Caco-2 (cell line): ENCODE data around the gene MAP7. TPM values are rescaled to one million over a fixed set of nuclear protein-coding genes. Genes with fewer than 3 reads are reported as not detected.

Experiments
- BruUV-seq: library from RNA; stranded (reverse); fragments of 400-500 nt; replicated peaks from 2 replicates; lab custom pipeline; 2021; lab: Mats Ljungman, UMichigan
- CTCF ChIA-PET: fragments of 300-600 bp; sonication (Branson Sonifier 250); formaldehyde crosslinking; loops from one replicate; lab custom pipeline; 2022; ENCODE audit warnings: antibody characterized with exemption; lab: Charles Lee
- POLR2A ChIA-PET: fragments of 300-600 bp; sonication (Branson Sonifier 250); formaldehyde crosslinking; loops from one replicate; lab custom pipeline; 2022; ENCODE audit warnings: antibody characterized with exemption; lab: Charles Lee
- DNase-seq, 2 experiments: peaks; one replicate each; pipeline versions ENCODE4 v3.0.0 to v3.0.0-alpha.2; 2020 to 2022
- H3K27me3 ChIP-seq: replicated peaks from 2 replicates; pipeline ENCODE4 v1.6.0; 2011; ENCODE audit warnings: low read length; ENCODE audit not compliant: control insufficient read depth, insufficient read depth
- H3K36me3 ChIP-seq: 2 replicates; pipeline ENCODE4 v1.5.1; 2011; ENCODE audit warnings: low read length; ENCODE audit not compliant: control insufficient read depth, insufficient read depth
- H3K4me1 ChIP-seq: fragments of 250-450 bp; sonication (Bioruptor Pico); 2 replicates; pipeline ENCODE4 v1.5.1; 2020; ENCODE audit warnings: mild to moderate bottlenecking
- H3K4me3 ChIP-seq: 2 replicates; pipeline ENCODE4 v1.5.1; 2011; ENCODE audit warnings: low read depth, mild to moderate bottlenecking, control low read depth, low read length
- H3K9me3 ChIP-seq: fragments of 250-450 bp; sonication (Bioruptor Pico); 2 replicates; pipeline ENCODE4 v1.5.1; 2020; ENCODE audit warnings: mild to moderate bottlenecking, moderate library complexity
- H3K27ac Mint-ChIP-seq: one replicate; pipeline ENCODE4 v1.8.0; 2022; ENCODE audit warnings: mixed read lengths; ENCODE audit not compliant: unreplicated experiment
- H3K27me3 Mint-ChIP-seq: one replicate; pipeline ENCODE4 v1.8.0; 2022; ENCODE audit warnings: mixed read lengths; ENCODE audit not compliant: insufficient read depth, unreplicated experiment
- H3K36me3 Mint-ChIP-seq: one replicate; pipeline ENCODE4 v1.8.0; 2022; ENCODE audit warnings: mild to moderate bottlenecking, mixed read lengths; ENCODE audit not compliant: insufficient read depth, unreplicated experiment
- H3K4me1 Mint-ChIP-seq: one replicate; pipeline ENCODE4 v1.8.0; 2022; ENCODE audit warnings: low read depth, mixed read lengths; ENCODE audit not compliant: unreplicated experiment
- H3K4me3 Mint-ChIP-seq: one replicate; pipeline ENCODE4 v1.8.0; 2022; ENCODE audit warnings: mild to moderate bottlenecking, moderate library complexity, mixed read lengths; ENCODE audit not compliant: unreplicated experiment
- H3K9me3 Mint-ChIP-seq: one replicate; pipeline ENCODE4 v1.8.0; 2022; ENCODE audit warnings: mixed read lengths; ENCODE audit not compliant: unreplicated experiment
- intact Hi-C: fragments of 100-400 bp; cut with micrococcal nuclease; formaldehyde crosslinking; loops from one replicate; pipeline ENCODE4 v1.10.0; 2022; ENCODE audit not compliant: unreplicated experiment
- total RNA-seq: library from RNA; stranded (reverse); gene quantifications from 2 replicates; pipeline ENCODE4 v1.2.3, GENCODE V29; 2022
- TF ChIP-seq, protein P1 (sequence below), 2 experiments: fragments of 200-600 bp in 1 of 2; IDR thresholded peaks; 1 replicate in 1 of 2; 2 replicates in 1 of 2; pipeline versions ENCODE4 v1.5.1 to v1.8.0; 2011 to 2022; ENCODE audit warnings: antibody characterized with exemption in 1 of 2, control low read depth in 1 of 2, inconsistent platforms in 1 of 2, low read depth in 1 of 2, low read length in 1 of 2, mild to moderate bottlenecking in 1 of 2, moderate library complexity in 1 of 2; ENCODE audit not compliant: insufficient read depth in 1 of 2, severe bottlenecking in 1 of 2, unreplicated experiment in 1 of 2

MAP7 gene
- total RNA-seq, 1 experiment from 2014 or later, result 55.3 TPM

DNA sequence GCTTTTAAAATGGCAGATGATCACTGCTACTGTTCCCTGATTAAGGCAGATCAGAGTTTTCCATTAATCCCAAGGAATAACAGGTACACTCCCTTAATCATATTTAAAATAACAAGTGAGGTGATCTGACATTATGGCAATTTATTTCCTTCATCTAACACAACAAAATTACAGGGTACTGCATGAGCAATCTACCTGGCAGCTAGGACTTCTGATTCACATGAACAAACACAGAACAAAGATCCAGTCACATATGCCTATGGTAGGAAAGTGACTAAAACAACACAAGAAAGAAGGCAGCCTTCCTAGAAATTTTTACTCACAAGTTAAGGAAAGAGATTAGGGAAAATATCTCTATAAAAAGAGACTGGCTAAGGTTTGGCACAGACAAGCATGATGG lies 33.2 kb downstream of the MAP7 start:
- TF ChIP-seq, protein P1, sequence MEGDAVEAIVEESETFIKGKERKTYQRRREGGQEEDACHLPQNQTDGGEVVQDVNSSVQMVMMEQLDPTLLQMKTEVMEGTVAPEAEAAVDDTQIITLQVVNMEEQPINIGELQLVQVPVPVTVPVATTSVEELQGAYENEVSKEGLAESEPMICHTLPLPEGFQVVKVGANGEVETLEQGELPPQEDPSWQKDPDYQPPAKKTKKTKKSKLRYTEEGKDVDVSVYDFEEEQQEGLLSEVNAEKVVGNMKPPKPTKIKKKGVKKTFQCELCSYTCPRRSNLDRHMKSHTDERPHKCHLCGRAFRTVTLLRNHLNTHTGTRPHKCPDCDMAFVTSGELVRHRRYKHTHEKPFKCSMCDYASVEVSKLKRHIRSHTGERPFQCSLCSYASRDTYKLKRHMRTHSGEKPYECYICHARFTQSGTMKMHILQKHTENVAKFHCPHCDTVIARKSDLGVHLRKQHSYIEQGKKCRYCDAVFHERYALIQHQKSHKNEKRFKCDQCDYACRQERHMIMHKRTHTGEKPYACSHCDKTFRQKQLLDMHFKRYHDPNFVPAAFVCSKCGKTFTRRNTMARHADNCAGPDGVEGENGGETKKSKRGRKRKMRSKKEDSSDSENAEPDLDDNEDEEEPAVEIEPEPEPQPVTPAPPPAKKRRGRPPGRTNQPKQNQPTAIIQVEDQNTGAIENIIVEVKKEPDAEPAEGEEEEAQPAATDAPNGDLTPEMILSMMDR (IDR thresholded peaks at IDR 0.05; ENCODE audit: insufficient read depth in 1 of 2, low read depth in 1 of 2, low read length in 1 of 2, severe bottlenecking in 1 of 2, unreplicated experiment in 1 of 2), result no peak
- CTCF ChIA-PET, result no interaction called here
- H3K27me3 Mint-ChIP-seq, result no peaks in the 10 kb centered on the region
- H3K27ac Mint-ChIP-seq, result no peak overlapping the region
- DNase-seq, result no peak
- Histone ChIP-seq H3K27me3 (no peaks in the 10 kb centered on the region), H3K36me3 (0 out of 2 replicates have a peak, but pooled peaks cover 2% of the 10 kb centered on the region), H3K9me3 (no peaks in the 10 kb centered on the region), H3K4me3 (no peak overlapping the region), H3K4me1 (0 out of 2 replicates have a peak, but pooled peaks cover 3% of the 10 kb centered on the region)
- POLR2A ChIA-PET, result no interaction called here
- intact Hi-C loops, result no loop called here
- BruUV-seq, result no TSS peak
- H3K9me3 Mint-ChIP-seq, result no peaks in the 10 kb centered on the region
- no peaks in the 10 kb centered on the region for H3K4me1 Mint-ChIP-seq
- peaks cover 21% of the 10 kb centered on the region for H3K36me3 Mint-ChIP-seq
- H3K4me3 Mint-ChIP-seq, result no peak overlapping the region

DNA sequence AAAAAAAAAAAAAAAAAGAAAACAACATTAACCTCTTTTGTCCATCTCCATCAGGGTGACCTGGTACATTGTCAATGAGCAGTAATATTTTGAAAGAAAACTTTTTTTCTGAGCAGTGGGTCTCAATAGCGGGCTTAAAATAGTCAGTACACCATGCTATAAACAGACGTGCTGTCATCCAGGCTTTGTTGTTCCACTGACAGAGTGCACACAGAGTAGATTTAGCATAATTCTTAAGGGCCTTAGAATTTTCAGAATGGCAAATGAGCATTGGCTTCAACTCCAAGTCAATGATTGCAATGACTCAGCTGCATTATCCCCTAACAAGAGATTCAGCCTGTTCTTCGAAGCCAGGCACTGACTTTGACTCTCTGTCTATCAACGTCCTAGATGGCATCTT lies 35.6 kb downstream of the MAP7 start:
- Histone ChIP-seq H3K4me3 (no peak overlapping the region), H3K36me3 (0 out of 2 replicates have a peak, but pooled peaks cover 2% of the 10 kb centered on the region), H3K4me1 (0 out of 2 replicates have a peak, but pooled peaks cover 7% of the 10 kb centered on the region), H3K27me3 (no peaks in the 10 kb centered on the region), H3K9me3 (no peaks in the 10 kb centered on the region)
- intact Hi-C loops, result no loop called here
- Mint-ChIP-seq H3K9me3 (no peaks in the 10 kb centered on the region), H3K27me3 (no peaks in the 10 kb centered on the region), H3K4me1 (no peaks in the 10 kb centered on the region), H3K27ac (no peak overlapping the region), H3K4me3 (no peak overlapping the region), H3K36me3 (peaks cover 26% of the 10 kb centered on the region)
- CTCF ChIA-PET, result no interaction called here
- POLR2A ChIA-PET, result no interaction called here
- no peak for DNase-seq
- TF ChIP-seq, protein P1 (IDR thresholded peaks at IDR 0.05; ENCODE audit: insufficient read depth in 1 of 2, low read depth in 1 of 2, low read length in 1 of 2, severe bottlenecking in 1 of 2, unreplicated experiment in 1 of 2), result no peak
- BruUV-seq, result no TSS peak

DNA sequence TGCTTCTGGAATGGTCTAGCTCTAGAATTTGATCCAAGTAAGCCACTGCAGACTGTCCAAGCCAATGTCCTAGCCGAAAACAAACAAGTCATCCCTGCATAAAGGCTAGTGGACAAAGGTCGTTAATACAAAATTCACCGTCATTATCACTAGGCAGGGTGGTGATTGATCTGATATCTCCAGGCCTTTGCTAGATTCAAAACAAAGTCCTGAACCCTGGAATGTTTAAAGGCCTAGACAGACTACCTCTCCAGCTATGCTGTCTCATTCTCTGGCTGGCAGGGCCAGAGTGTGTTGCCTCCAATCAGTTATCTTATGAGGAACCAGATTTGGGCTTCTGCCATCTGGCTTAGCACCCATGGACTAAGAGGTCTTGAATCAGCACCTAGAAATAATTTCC lies 38.3 kb downstream of the MAP7 start:
- intact Hi-C loops, result no loop called here
- no peaks in the 10 kb centered on the region for H3K4me1 Mint-ChIP-seq
- TF ChIP-seq, protein P1 (IDR thresholded peaks at IDR 0.05; ENCODE audit: insufficient read depth in 1 of 2, low read depth in 1 of 2, low read length in 1 of 2, severe bottlenecking in 1 of 2, unreplicated experiment in 1 of 2), result no peak
- Histone ChIP-seq H3K36me3 (0 out of 2 replicates have a peak, but pooled peaks cover 2% of the 10 kb centered on the region), H3K4me1 (peaks cover 11% of the 10 kb centered on the region; the same call in 1 of the 2 replicates), H3K9me3 (no peaks in the 10 kb centered on the region), H3K27me3 (no peaks in the 10 kb centered on the region), H3K4me3 (no peak overlapping the region)
- H3K27ac Mint-ChIP-seq, result no peak overlapping the region
- no peak for DNase-seq
- no peaks in the 10 kb centered on the region for H3K9me3 Mint-ChIP-seq
- H3K36me3 Mint-ChIP-seq, result peaks cover 27% of the 10 kb centered on the region
- H3K4me3 Mint-ChIP-seq, result no peak overlapping the region
- no peaks in the 10 kb centered on the region for H3K27me3 Mint-ChIP-seq
- BruUV-seq, result no TSS peak
- CTCF ChIA-PET, result interaction anchor here (0.9 kb wide), 1 partner anchor 38 kb away, joined by 3 read pairs; the partner anchor contains the start of gene MAP7
- POLR2A ChIA-PET, result no interaction called here
